HG02852 (cell line): Measurements from ENCODE around the gene HOMER2.

ENCODE experiments used
- ATAC-seq: cut with Tn5 transposase; IDR thresholded peaks from one replicate; pipeline ENCODE4 v1.9.1; 2021; ENCODE audit warnings: mild to moderate bottlenecking, moderate library complexity; ENCODE audit not compliant: unreplicated experiment

The HOMER2 gene

GRCh38 chr15:82805994-82806406 is 146.5 kb downstream of the HOMER2 start, which contains the start of gene FSD2:
TSS of gene FSD2 (minus strand) at chr15:82806069. CDS start at chr15:82787390, 18,679 bp downstream.
- peak; percentile 43 for ATAC-seq

DNA sequence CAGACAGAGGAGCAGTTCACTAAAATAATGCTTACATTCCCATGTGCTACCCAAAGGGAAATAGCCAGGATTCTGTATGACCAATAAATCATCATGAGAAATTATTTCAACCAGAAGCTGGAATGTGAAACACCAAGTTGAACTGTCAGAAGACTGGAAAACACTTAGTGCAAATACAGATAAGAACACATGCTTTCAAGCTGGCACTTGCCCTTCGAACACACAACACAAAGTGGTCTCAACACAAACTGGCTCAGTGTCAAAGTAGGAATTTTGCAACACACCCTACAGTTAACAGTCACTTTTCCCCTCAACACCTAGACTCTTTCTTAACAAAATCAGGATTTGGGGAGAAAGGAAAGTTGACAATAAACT is 148.0 kb downstream of the HOMER2 start:
- ATAC-seq = no peak

DNA sequence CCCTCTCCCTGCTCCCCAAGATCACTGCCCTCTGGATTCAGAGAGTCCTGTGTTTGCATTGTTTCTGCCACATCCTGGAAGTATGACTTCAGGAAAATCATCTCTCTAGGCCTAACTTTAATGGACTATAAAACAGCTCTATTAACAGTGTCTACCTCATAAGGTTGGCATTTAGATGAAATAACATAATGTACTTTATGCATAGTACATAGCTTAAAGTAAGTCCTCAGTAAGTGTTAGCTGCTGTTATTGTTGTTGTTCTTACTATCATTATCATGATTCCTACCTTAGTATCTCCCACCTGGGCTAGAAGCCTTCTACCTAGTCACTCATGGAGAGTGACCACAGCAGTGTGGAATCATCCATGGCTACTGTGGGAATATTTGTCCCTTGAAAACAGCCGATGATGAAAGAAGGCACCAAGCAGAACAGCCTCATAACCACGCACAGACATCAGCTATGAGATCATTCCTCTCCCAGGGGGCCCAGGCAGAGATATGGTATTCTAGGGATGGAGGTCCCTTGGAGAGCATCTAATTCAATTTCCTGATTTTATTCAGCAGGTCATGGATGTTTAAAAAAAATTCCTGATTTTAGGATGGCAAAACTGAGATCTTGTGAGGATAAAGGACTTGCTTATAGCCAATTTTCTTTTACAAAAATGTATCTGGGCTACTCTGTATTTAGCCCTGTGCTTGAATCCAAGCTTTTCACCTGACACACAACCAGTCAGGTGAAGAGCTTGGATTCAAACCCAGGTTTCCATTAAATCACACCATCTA is 148.5 kb downstream of the HOMER2 start:
- no peak for ATAC-seq

DNA sequence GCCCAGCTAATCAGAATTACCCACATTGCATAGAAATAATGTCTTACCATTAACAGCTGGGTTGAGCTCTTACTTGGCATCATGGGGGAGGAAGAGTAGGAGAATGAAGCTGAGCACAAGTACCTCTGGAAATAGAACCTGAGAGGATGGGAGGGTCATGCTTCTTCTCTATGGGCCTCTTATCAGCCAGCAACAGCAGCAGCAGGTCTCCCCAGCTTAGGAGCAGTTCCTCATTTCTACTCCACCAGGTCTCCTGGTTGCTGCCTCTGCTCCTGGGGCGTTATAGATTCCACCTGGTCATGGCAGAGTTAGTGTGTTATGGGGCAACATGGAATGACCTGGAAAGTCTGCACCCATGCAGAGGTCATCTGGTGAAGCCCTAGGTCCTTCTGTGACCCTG is 150.0 kb downstream of the HOMER2 start:
- ATAC-seq = peak; percentile 37

- ATAC-seq = no peak
Measured at GRCh38 chr15:82799183-82799841, 153.2 kb downstream of the HOMER2 start.
